Fibroblast of skin of right biceps (primary cell): ENCODE measurements around the gene MLANA.

Experiments
- DNase-seq: peaks from one replicate; pipeline ENCODE4 v3.0.0-alpha.2; 2013

MLANA gene

GRCh38 chr9:5909976-5910375 lies 19.3 kb downstream of the MLANA start:
- peak; percentile 53 for DNase-seq

GRCh38 chr9:5910413-5911057 lies 19.8 kb downstream of the MLANA start:
- DNase-seq, result peak; percentile 20

DNA sequence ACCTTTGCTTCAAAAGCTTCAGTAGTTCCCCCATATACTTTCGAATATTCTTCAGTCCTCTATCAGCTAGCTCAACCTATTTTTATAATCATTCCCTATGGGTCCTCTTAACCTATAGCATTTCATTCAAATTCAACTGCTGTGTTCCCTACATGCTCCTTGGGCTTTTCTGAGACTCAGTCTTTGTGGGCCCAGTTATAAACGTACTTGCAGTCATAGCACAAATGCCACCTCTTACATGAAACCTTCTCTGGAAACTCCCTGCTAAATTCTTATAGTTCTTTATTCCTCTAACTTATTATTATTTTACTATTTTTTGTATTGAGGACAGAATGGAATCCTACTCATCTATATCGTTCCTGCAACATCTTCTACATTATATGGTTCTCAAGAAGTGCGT lies 24.7 kb downstream of the MLANA start:
- no peak for DNase-seq

DNA sequence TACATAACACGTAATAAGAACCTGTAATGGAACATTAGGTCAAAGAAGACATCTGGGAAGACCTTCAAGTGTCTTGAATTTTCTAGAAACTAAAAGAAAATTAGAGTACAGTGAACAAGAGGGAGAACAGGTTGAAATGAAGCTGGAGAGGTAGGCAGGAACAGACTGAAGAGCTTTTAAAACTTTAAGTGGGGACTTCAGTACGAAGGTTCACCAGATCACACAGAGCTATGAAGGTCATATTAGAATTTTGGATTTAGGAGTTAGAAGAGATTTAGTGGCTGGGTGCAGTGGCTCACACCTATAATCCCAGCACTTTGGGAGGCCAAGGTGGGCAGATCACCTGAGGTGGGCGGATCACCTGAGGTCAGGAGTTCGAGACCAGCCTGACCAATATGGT lies 26.6 kb downstream of the MLANA start:
- DNase-seq, result no peak

DNA sequence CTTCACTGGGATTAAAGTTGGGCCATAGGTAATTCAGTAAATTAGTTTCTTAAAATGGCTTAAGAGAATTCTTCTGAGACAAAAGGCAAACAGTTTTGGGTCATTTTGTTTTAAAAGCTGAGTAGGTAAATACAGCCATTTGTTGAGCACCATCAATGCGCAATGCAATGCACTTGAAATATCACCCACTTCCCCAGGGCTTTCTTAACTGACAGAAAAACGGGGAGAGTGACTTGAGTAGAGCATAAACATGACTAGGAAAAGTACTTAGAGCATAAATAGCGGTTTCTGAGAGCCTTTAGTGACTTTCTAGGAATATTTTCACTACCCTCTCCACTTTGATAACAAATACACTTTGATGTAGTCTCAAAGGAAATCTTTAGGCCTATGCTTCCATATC lies 27.2 kb downstream of the MLANA start:
- no peak for DNase-seq

- DNase-seq, result no peak
Observed at GRCh38 chr9:5918460-5918859, 27.8 kb downstream of the MLANA start.

DNA sequence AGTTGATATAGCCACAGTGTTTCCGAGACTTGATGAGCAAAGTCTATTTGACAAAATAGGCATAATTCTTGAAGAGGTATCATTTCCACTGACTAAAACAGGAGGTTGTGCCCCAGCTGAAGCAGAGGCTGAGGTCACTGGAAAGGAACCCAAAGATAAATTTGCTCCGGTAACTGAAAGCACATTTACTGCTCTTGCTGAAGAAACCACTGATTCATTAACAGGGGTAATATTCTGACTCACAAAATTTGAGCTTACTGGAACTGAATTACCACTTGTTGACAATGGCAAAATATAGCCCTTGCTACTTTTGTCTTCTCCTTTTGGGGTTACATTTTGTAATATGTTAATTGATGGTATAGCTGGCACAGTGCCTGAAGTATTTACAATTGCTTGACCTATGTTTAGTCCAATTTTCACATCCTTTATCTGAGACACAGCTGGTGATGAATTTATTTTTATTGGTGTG lies 30.2 kb downstream of the MLANA start:
- peak; percentile 52 for DNase-seq

DNA sequence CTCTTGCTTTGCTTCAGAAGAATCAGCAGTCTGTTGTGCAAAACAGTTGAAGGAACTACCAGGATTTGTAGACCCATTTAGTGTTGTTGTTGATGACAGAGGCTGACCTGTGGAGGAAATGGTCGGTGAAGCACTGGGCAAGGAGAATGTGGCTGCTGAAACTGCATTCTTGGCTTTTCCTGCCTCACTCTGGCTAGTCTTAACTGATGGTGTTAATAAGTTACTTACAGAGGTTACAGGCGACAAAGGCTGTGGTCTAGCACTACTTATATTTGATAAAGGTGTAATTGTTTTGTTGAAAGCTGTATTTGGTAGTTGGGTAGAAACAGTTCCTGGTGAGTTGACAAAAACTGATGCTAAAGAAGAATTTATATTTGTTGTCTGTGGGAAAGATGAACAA lies 31.5 kb downstream of the MLANA start:
- DNase-seq, result no peak

DNA sequence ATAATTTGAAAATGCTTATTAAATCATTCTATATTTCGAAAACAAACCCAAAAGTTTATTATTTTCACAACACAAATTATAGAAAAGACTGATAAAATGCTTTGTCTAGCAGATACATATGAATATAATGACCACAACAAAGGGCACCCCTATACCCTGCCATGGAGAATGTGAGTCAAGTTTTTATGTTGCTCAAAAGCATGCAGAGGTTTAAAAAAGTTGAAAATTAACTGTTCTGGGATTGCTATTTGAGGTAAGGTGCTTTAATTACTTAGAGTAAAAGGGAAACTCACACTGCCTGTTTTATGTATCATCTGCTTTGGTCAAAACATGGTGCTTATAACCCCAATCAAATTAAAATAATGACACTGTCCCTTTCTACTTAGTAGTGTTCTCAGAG lies 41.0 kb downstream of the MLANA start:
- DNase-seq, result no peak

DNA sequence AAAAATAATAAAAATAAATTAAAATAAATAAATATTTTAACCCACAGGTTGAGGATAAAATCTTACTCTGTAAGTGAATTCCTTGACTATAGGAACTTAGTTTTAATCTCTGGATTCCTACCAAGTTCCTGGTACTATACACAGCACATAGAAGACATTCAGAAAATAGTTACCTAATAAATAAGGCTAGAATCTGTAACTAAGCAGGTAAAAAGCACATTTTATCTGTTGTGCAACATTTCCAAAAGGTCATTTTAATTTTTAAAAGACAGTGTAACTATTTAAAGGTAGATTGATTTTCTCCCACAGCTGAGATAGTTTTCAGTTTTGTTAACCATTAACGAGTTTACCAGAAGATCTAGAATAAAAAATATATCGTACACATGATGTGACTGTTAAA lies 47.8 kb downstream of the MLANA start:
- no peak for DNase-seq

DNA sequence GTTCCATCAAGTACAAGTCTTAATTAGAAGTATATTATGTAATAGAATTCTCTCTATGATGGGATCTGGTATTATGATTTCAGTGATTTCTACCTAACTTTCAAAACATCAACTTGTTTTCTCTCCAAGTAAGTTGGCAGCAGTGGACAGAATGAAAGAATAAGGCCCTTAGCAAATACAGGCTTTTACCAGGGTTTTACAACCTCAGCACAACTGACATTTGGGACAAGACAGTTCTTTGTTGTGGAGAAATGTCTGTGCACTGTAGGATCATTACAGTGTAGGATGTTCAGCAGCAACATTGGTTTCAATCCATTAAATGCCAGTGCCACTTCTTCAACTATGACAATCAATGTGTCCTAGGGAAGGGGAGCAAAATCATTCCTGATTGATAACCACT lies 48.8 kb downstream of the MLANA start:
- DNase-seq, result no peak

- DNase-seq, result no peak
Observed at GRCh38 chr9:5941214-5941613, 50.5 kb downstream of the MLANA start.

- no peak for DNase-seq
Observed at GRCh38 chr9:5945112-5945511, 54.4 kb downstream of the MLANA start.

- DNase-seq, result no peak
Observed at GRCh38 chr9:5947912-5948311, 57.2 kb downstream of the MLANA start.

DNA sequence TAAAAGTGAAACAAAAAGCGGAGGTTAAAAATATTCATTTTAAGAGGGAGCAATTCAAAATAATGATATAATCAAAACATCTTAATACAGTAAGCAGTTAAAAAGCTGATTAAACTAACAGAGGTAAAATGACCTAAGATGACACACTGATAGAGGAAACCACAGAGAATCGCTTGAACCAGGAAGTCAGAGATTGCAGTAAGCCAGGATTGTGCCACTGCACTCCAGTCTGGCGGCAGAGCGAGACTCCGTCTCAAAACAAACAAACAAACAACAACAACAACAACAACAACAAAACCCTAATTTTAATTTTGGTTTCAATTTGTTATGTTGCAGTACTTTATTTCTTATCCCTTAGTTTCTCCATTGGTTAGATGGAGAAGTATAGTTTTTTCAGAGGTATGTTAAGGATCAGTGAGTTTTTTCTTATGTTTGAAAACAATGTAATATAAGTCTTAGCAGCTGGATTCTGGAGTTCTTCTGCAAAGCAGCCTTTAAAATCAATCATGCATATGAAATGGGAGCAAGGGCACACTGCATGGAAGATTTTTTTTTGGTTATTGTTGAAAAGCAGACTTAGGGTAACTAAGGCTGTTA lies 58.5 kb downstream of the MLANA start:
- DNase-seq, result peak; percentile 33

DNA sequence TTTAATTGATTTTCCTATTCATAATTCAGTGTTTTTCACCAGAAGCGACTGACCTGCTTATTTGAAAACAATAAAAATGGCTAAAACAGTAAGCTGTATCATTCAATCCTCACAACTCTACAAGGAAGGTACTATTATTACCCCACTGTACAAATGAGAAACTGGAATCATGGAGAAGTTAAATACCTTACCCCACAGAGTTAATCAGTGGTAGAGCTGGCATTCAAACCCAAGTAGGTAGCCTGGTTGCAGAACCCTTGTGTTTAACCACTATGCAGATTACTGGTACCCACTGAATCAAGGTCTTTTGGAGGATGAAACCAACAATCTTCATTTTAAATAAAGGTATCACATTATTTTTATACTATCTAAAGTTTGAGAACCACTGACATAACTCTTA lies 59.6 kb downstream of the MLANA start:
- no peak for DNase-seq

GRCh38 chr9:5951686-5952211 lies 61.1 kb downstream of the MLANA start:
- DNase-seq, result peak; percentile 58

GRCh38 chr9:5953743-5954707 lies 63.3 kb downstream of the MLANA start:
- peak; percentile 11 for DNase-seq

GRCh38 chr9:5957166-5957565 lies 66.5 kb downstream of the MLANA start:
- no peak for DNase-seq

DNA sequence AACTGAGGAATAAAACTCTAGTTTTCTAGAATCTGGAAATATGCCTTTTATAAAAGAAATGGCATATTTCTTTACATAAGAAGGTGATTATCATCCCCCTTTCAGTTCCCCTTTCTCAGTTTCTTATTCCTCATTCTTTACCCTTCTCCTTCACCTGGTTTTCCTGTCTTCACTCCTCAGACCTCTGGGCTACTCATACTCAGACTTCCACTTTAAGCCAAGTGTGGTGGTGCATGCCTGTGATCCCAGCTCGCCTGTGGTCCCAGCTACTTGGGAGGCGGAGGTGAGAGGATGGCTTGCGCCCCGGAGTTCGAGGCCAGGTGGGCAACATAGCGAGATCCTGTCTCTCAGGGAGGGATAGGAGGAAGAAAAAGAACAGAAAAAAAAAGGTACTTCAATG lies 67.6 kb downstream of the MLANA start:
- no peak for DNase-seq
